Loucy (cell line): Measurements from ENCODE around the gene PROM2.

ENCODE experiments used
- EZH2phosphoT487 ChIP-seq: fragments of 200-600 bp; IDR thresholded peaks from 2 replicates; pipeline ENCODE4 v1.6.1; 2018; ENCODE audit warnings: antibody characterized with exemption, mild to moderate bottlenecking, moderate library complexity, borderline replicate concordance
- TF ChIP-seq, protein P1 (sequence below): fragments of 200-600 bp; sonication (generic); conservative IDR thresholded peaks from 2 replicates; pipeline ENCODE4 v1.5.1; 2014; ENCODE audit warnings: mild to moderate bottlenecking, antibody characterized with exemption, low read length

- TF ChIP-seq, protein P1, sequence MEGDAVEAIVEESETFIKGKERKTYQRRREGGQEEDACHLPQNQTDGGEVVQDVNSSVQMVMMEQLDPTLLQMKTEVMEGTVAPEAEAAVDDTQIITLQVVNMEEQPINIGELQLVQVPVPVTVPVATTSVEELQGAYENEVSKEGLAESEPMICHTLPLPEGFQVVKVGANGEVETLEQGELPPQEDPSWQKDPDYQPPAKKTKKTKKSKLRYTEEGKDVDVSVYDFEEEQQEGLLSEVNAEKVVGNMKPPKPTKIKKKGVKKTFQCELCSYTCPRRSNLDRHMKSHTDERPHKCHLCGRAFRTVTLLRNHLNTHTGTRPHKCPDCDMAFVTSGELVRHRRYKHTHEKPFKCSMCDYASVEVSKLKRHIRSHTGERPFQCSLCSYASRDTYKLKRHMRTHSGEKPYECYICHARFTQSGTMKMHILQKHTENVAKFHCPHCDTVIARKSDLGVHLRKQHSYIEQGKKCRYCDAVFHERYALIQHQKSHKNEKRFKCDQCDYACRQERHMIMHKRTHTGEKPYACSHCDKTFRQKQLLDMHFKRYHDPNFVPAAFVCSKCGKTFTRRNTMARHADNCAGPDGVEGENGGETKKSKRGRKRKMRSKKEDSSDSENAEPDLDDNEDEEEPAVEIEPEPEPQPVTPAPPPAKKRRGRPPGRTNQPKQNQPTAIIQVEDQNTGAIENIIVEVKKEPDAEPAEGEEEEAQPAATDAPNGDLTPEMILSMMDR: no peak
- no peak for TF ChIP-seq EZH2phosphoT487
Measured at GRCh38 chr2:95307036-95307435, 32.8 kb downstream of the PROM2 start.
